ENCODE data around the gene PCP2.
A peak's percentile ranks its signal among the peaks of the same experiment; 100 is the strongest.

The PCP2 gene

GRCh38 chr19:7598180-7598579, 35.3 kb downstream of the PCP2 start:
- no peak for DNase-seq (ENCODE audit: low read depth in 1 of 2, low spot score in 1 of 2)

GRCh38 chr19:7597689-7598088, 35.8 kb downstream of the PCP2 start:
- no peak for DNase-seq (ENCODE audit: low read depth in 1 of 2, low spot score in 1 of 2)

GRCh38 chr19:7596211-7596937, 37.1 kb downstream of the PCP2 start:
- DNase-seq (ENCODE audit: low read depth in 1 of 2, low spot score in 1 of 2) = no peak

- DNase-seq (ENCODE audit: low read depth in 1 of 2, low spot score in 1 of 2) = peak in 1 of 2 donors; percentile 19
Measured at GRCh38 chr19:7595466-7596133, 37.9 kb downstream of the PCP2 start, which contains the start of gene CAMSAP3. CAMSAP3 (plus strand) TSS chr19:7595863; CDS start chr19:7596003, 140 bp downstream.

GRCh38 chr19:7590256-7590655, 43.3 kb downstream of the PCP2 start:
- DNase-seq (ENCODE audit: low read depth in 1 of 2, low spot score in 1 of 2) = no peak

GRCh38 chr19:7589822-7590221, 43.7 kb downstream of the PCP2 start:
- DNase-seq (ENCODE audit: low read depth in 1 of 2, low spot score in 1 of 2) = no peak

GRCh38 chr19:7582446-7582845, 51.1 kb downstream of the PCP2 start:
- no peak for DNase-seq (ENCODE audit: low read depth in 1 of 2, low spot score in 1 of 2)

All from activated T-helper 1 cell treated with anti-CD3 and anti-CD28 coated beads, Interleukin-2, amount 50 U/mL, for 16 hours (primary cell).